CD14-positive monocyte (primary cell): Measurements from ENCODE around the gene MLEC. TPM values are rescaled to one million over a fixed set of nuclear protein-coding genes. Genes with fewer than 3 reads are reported as not detected.

Experiments
- DNase-seq, 3 donors: peaks; one replicate each; pipeline ENCODE4 v3.0.0-alpha.2; 2011 to 2022
- H2AFZ ChIP-seq: 2 replicates; pipeline ENCODE4 v1.6.0; 2012; ENCODE audit warnings: mild to moderate bottlenecking, low read depth, low read length, inconsistent platforms; ENCODE audit not compliant: insufficient read depth, poor library complexity, severe bottlenecking
- H3K27ac ChIP-seq, 2 donors: 1 replicate in 1 of 2; 2 replicates in 1 of 2; pipeline ENCODE4 v1.5.1; 2012 to 2013; ENCODE audit warnings: low read length in 2 of 2, control low read depth in 1 of 2, inconsistent platforms in 1 of 2, low read depth in 1 of 2, mild to moderate bottlenecking in 1 of 2
- H3K27me3 ChIP-seq, 2 donors: one replicate each; pipeline versions ENCODE4 v1.6.0 to v1.6.1; 2011 to 2013; ENCODE audit warnings: low read length in 2 of 2; ENCODE audit not compliant: control insufficient read depth in 2 of 2, insufficient read depth in 2 of 2
- H3K36me3 ChIP-seq, 2 donors: replicated peaks in 1 of 2; 1 replicate in 1 of 2; 2 replicates in 1 of 2; pipeline versions ENCODE4 v1.5.1 to v1.6.1; 2012 to 2013; ENCODE audit warnings: low read length in 2 of 2, control low read depth in 1 of 2, inconsistent platforms in 1 of 2, mild to moderate bottlenecking in 1 of 2; ENCODE audit not compliant: insufficient read depth in 2 of 2, control insufficient read depth in 1 of 2
- H3K4me1 ChIP-seq, 2 donors: 1 replicate in 1 of 2; 2 replicates in 1 of 2; pipeline versions ENCODE4 v1.5.1 to v1.6.1; 2012 to 2013; ENCODE audit warnings: low read length in 2 of 2, control low read depth in 1 of 2, inconsistent platforms in 1 of 2, mild to moderate bottlenecking in 1 of 2, moderate library complexity in 1 of 2; ENCODE audit not compliant: insufficient read depth in 2 of 2, control insufficient read depth in 1 of 2
- H3K4me2 ChIP-seq: replicated peaks from 2 replicates; pipeline ENCODE3; 2012; ENCODE audit warnings: low read length, moderate library complexity, mild to moderate bottlenecking; ENCODE audit not compliant: poor library complexity, severe bottlenecking; ENCODE audit errors: extremely low read depth
- H3K4me3 ChIP-seq, 3 experiments: fragments of 200-600 bp in 1 of 3; sonication (generic) in 1 of 3; replicated peaks in 1 of 3; 1 replicate in 2 of 3; 2 replicates in 1 of 3; pipeline ENCODE4 v1.5.1; 2011 to 2013; ENCODE audit warnings: low read length in 3 of 3, mild to moderate bottlenecking in 3 of 3, control low read depth in 2 of 3, low read depth in 2 of 3, inconsistent platforms in 1 of 3, moderate library complexity in 1 of 3
- H3K79me2 ChIP-seq: 2 replicates; pipeline ENCODE4 v1.6.0; 2012; ENCODE audit warnings: mild to moderate bottlenecking, control low read depth, inconsistent platforms, low read length, moderate library complexity; ENCODE audit not compliant: insufficient read depth
- H3K9ac ChIP-seq: 2 replicates; pipeline ENCODE4 v1.6.0; 2017; ENCODE audit warnings: low read length, mild to moderate bottlenecking; ENCODE audit not compliant: insufficient read depth, poor library complexity, severe bottlenecking
- H3K9me3 ChIP-seq, 2 donors: replicated peaks in 1 of 2; 1 replicate in 1 of 2; 2 replicates in 1 of 2; pipeline versions ENCODE4 v1.5.1 to v1.6.1; 2012 to 2013; ENCODE audit warnings: low read length in 2 of 2, control low read depth in 1 of 2; ENCODE audit not compliant: control insufficient read depth in 1 of 2, insufficient read depth in 1 of 2
- H4K20me1 ChIP-seq: 2 replicates; pipeline ENCODE4 v1.6.0; 2012; ENCODE audit warnings: mild to moderate bottlenecking, low read length, control low read depth, moderate library complexity; ENCODE audit not compliant: insufficient read depth
- H3K27ac Mint-ChIP-seq, 7 donors: one replicate each; pipeline ENCODE4 v1.8.0; 2020; ENCODE audit warnings: mild to moderate bottlenecking in 7 of 7, mixed read lengths in 7 of 7, moderate library complexity in 6 of 7, inconsistent platforms in 2 of 7
- H3K27me3 Mint-ChIP-seq, 3 donors: one replicate each; pipeline ENCODE4 v1.8.0; 2021 to 2022; ENCODE audit warnings: low read depth in 3 of 3, mild to moderate bottlenecking in 3 of 3, mixed read lengths in 3 of 3, moderate library complexity in 3 of 3, inconsistent platforms in 1 of 3
- H3K36me3 Mint-ChIP-seq, 2 donors: one replicate each; pipeline ENCODE4 v1.8.0; 2020; ENCODE audit warnings: mixed read lengths in 2 of 2, inconsistent platforms in 1 of 2, mild to moderate bottlenecking in 1 of 2
- H3K4me1 Mint-ChIP-seq: one replicate; pipeline ENCODE4 v1.8.0; 2020; ENCODE audit warnings: mild to moderate bottlenecking, mixed read lengths
- H3K4me3 Mint-ChIP-seq, 2 donors: one replicate each; pipeline ENCODE4 v1.8.0; 2020; ENCODE audit warnings: mild to moderate bottlenecking in 2 of 2, mixed read lengths in 2 of 2, moderate library complexity in 1 of 2
- H3K9me3 Mint-ChIP-seq, 7 donors: one replicate each; pipeline ENCODE4 v1.8.0; 2020 to 2022; ENCODE audit warnings: mixed read lengths in 7 of 7, mild to moderate bottlenecking in 6 of 7, moderate library complexity in 6 of 7, inconsistent platforms in 2 of 7
- CTCF ChIP-seq: fragments of 200-600 bp; IDR thresholded peaks from one replicate; pipeline ENCODE4 v1.8.0; 2022; ENCODE audit warnings: antibody characterized with exemption, mild to moderate bottlenecking
- WGBS: methylation state at CpG from one replicate; pipeline ENCODE4 v1.1.5; 2013; ENCODE audit warnings: missing lambda C conversion rate; ENCODE audit not compliant: insufficient coverage; 5-methylcytosine and 5-hydroxymethylcytosine counted together
- intact Hi-C, 2 donors: fragments of 100-400 bp; cut with micrococcal nuclease; formaldehyde crosslinking; loops; one replicate each; pipeline versions ENCODE4 v1.15.0 to v1.15.1; 2023
- polyA minus RNA-seq: library from RNA; depleted of rRNA, polyadenylated mRNA; stranded (reverse); fragments of >200 nt; gene quantifications from 2 replicates; pipeline ENCODE4 v1.2.3, GENCODE V29; 2012
- polyA plus RNA-seq, 3 donors: library from polyadenylated mRNA; depleted of rRNA in 1 of 3; unstranded in 2 of 3; stranded (reverse) in 1 of 3; fragments of 300-500 nt in 2 of 3; fragments of >200 nt in 1 of 3; fragmentation: Illumina TruSeq in 2 of 3; gene quantifications; 1 replicate in 2 of 3; 2 replicates in 1 of 3; pipeline ENCODE4 v1.2.3, GENCODE V29; 2012 to 2021
- total RNA-seq, 12 experiments: library from RNA in 1 of 12; stranded (reverse) in 1 of 12; fragments of 120-200 nt in 1 of 12; gene quantifications; one replicate each; pipeline ENCODE4 v1.2.4 and lab custom pipeline; 2013 to 2026; ENCODE audit warnings: mixed read lengths in 6 of 12, inconsistent platforms in 1 of 12

Gene MLEC
- 28.8 TPM for total RNA-seq (2013)
- polyA plus RNA-seq (10 to 100 TPM; 10.9 to 79.5 (median 65.3) TPM), polyA minus RNA-seq (7.3 and 8.4 TPM in 2 replicates), total RNA-seq (lab: John Stamatoyannopoulos, UW) (13.2 to 93.1 (median 50.0) reads per million in 11 experiments)

- Mint-ChIP-seq H3K4me1 (peaks cover 59% of the 10 kb centered on the region), H3K27ac (peak within 1 kb of the TSS; percentile 94 to 99 (median 97)), H3K9me3 (peaks cover 0 to 2% (median 0%) of the 10 kb centered on the region in 7 donors), H3K27me3 (peaks cover 0 to 2% (median 0%) of the 10 kb centered on the region in 3 donors), H3K4me3 (peak within 1 kb of the TSS; percentile 84 to 92), H3K36me3 (peaks cover 0 to 5% of the 10 kb centered on the region in 2 donors)
- peak within 1 kb of the TSS; percentile 94 to 96 for H3K27ac ChIP-seq
- no peaks in the 10 kb centered on the region for H3K9me3 ChIP-seq
- H3K4me3 ChIP-seq, result peak within 1 kb of the TSS; percentile 65 to 92 (median 78)
- peak within 1 kb of the TSS; percentile 83 for H2AFZ ChIP-seq
- peak within 1 kb of the TSS; percentile 87 for H3K9ac ChIP-seq
- H3K4me1 ChIP-seq, result peaks cover 47 to 50% of the 10 kb centered on the region in 2 donors
- TF ChIP-seq CTCF, result no peak
- no peaks in the 10 kb centered on the region for H3K27me3 ChIP-seq
- under 1% methylated on average over 80 of the region's 84 CpGs for WGBS
- peaks cover 48% of the 10 kb centered on the region for H3K79me2 ChIP-seq
- intact Hi-C loops, result loop anchor here (2.0 to 5.0 kb wide), 4 partner anchors 35 to 105 kb away; partner anchors contain the start of genes ACADS (in 2 of the 2) and POP5 (in 1 of the 2)
- H3K36me3 ChIP-seq, result no peaks in the 10 kb centered on the region
- peak; percentile 97 to 98 (median 98) for DNase-seq
- peaks cover 43% of the 10 kb centered on the region for H4K20me1 ChIP-seq
- H3K4me2 ChIP-seq, result peak within 1 kb of the TSS; percentile 95
Observed at GRCh38 chr12:120686690-120687577, at the start of gene MLEC. MLEC (plus strand) TSS chr12:120687149; CDS start chr12:120687297, 148 bp downstream.
